Neuronal stem cell (in vitro differentiated cells): Measurements from ENCODE around the gene DSCAM.
"Not testable (repeated sequence)": the region's sequence is repeated elsewhere in the genome, so short reads cannot be mapped to it uniquely, and the experiment has no call there.

Experiments
- DNase-seq: peaks from one replicate; pipeline ENCODE4 v3.0.0-alpha.2; 2013; ENCODE audit warnings: low spot score
- H2AFZ ChIP-seq: one replicate; pipeline ENCODE4 v1.6.1; 2013; ENCODE audit warnings: mild to moderate bottlenecking, low read length, inconsistent platforms
- H2AK5ac ChIP-seq: 2 replicates; pipeline ENCODE4 v1.6.1; 2013; ENCODE audit warnings: low read depth, mild to moderate bottlenecking, inconsistent platforms, low read length, moderate library complexity, mixed read lengths
- H2BK120ac ChIP-seq: 2 replicates; pipeline ENCODE4 v1.6.1; 2013; ENCODE audit warnings: low read depth, mild to moderate bottlenecking, inconsistent platforms, low read length, moderate library complexity, mixed read lengths
- H2BK12ac ChIP-seq: one replicate; pipeline ENCODE4 v1.6.1; 2013; ENCODE audit warnings: low read length, inconsistent platforms
- H2BK15ac ChIP-seq: 2 replicates; pipeline ENCODE4 v1.6.1; 2013; ENCODE audit warnings: mild to moderate bottlenecking, low read length, inconsistent platforms, mixed read lengths
- H2BK5ac ChIP-seq: one replicate; pipeline ENCODE4 v1.6.1; 2013; ENCODE audit warnings: inconsistent platforms, mild to moderate bottlenecking, low read length, moderate library complexity
- H3K14ac ChIP-seq: one replicate; pipeline ENCODE4 v1.6.1; 2013; ENCODE audit warnings: low read length, inconsistent platforms
- H3K18ac ChIP-seq: 2 replicates; pipeline ENCODE4 v1.6.1; 2013; ENCODE audit warnings: low read length, inconsistent platforms
- H3K23ac ChIP-seq: 2 replicates; pipeline ENCODE4 v1.6.1; 2013; ENCODE audit warnings: low read depth, mild to moderate bottlenecking, mixed read lengths, low read length, inconsistent platforms; ENCODE audit not compliant: poor library complexity
- H3K27ac ChIP-seq: replicated peaks from 3 replicates; pipeline ENCODE4 v1.5.1; 2013; ENCODE audit warnings: low read length, inconsistent platforms
- H3K27me3 ChIP-seq, 3 experiments: 2 replicates each; pipeline ENCODE4 v1.6.1; 2013; ENCODE audit warnings: low read length in 3 of 3, mild to moderate bottlenecking in 2 of 3, inconsistent platforms in 1 of 3, low read depth in 1 of 3, mixed read lengths in 1 of 3, moderate library complexity in 1 of 3; ENCODE audit not compliant: control insufficient read depth in 3 of 3, insufficient read depth in 3 of 3
- H3K36me3 ChIP-seq, 2 donors: replicated peaks in 1 of 2; 2 replicates each; pipeline ENCODE4 v1.6.1; 2013; ENCODE audit warnings: low read length in 2 of 2; ENCODE audit not compliant: control insufficient read depth in 2 of 2, insufficient read depth in 2 of 2
- H3K4ac ChIP-seq: 2 replicates; pipeline ENCODE4 v1.6.1; 2013; ENCODE audit warnings: inconsistent platforms, mild to moderate bottlenecking, low read length, moderate library complexity
- H3K4me1 ChIP-seq, 2 donors: 1 replicate in 1 of 2; 2 replicates in 1 of 2; pipeline ENCODE4 v1.6.1; 2013; ENCODE audit warnings: low read length in 2 of 2, low read depth in 1 of 2; ENCODE audit not compliant: control insufficient read depth in 2 of 2, insufficient read depth in 1 of 2
- H3K4me2 ChIP-seq: one replicate; pipeline ENCODE4 v1.6.1; 2013; ENCODE audit warnings: mild to moderate bottlenecking, low read length, inconsistent platforms; ENCODE audit not compliant: insufficient read depth, poor library complexity, severe bottlenecking
- H3K4me3 ChIP-seq, 2 donors: 2 replicates each; pipeline ENCODE4 v1.5.1; 2013; ENCODE audit warnings: low read length in 2 of 2, mild to moderate bottlenecking in 2 of 2, inconsistent platforms in 1 of 2, moderate library complexity in 1 of 2
- H3K79me1 ChIP-seq: one replicate; pipeline ENCODE4 v1.6.1; 2013; ENCODE audit warnings: low read depth, mild to moderate bottlenecking, inconsistent platforms, low read length, moderate library complexity
- H3K9ac ChIP-seq: one replicate; pipeline ENCODE4 v1.6.1; 2013; ENCODE audit warnings: mild to moderate bottlenecking, low read depth, low read length, inconsistent platforms; ENCODE audit not compliant: poor library complexity
- H3K9me3 ChIP-seq, 2 donors: replicated peaks in 1 of 2; 2 replicates each; pipeline versions ENCODE3 to v1.6.1; 2013; ENCODE audit warnings: low read length in 2 of 2, mild to moderate bottlenecking in 2 of 2, inconsistent platforms in 1 of 2, low read depth in 1 of 2, mixed read lengths in 1 of 2, moderate library complexity in 1 of 2; ENCODE audit not compliant: control insufficient read depth in 2 of 2, insufficient read depth in 1 of 2
- H4K8ac ChIP-seq: one replicate; pipeline ENCODE4 v1.6.1; 2013; ENCODE audit warnings: low read depth, mild to moderate bottlenecking, inconsistent platforms, low read length, moderate library complexity
- H4K91ac ChIP-seq: one replicate; pipeline ENCODE4 v1.6.1; 2013; ENCODE audit warnings: low read length, low read depth, mild to moderate bottlenecking, inconsistent platforms; ENCODE audit not compliant: poor library complexity
- WGBS, 2 donors: extraction: QIAGEN DNeasy Blood & Tissue Kit; methylation state at CpG; one replicate each; pipeline ENCODE4 v1.1.7; 2013; ENCODE audit warnings: missing lambda C conversion rate in 2 of 2, mixed read lengths in 1 of 2; ENCODE audit not compliant: insufficient read length in 2 of 2, insufficient replicate concordance in 1 of 2; ENCODE audit errors: extremely low coverage in 2 of 2; 5-methylcytosine and 5-hydroxymethylcytosine counted together

Gene DSCAM

DNA sequence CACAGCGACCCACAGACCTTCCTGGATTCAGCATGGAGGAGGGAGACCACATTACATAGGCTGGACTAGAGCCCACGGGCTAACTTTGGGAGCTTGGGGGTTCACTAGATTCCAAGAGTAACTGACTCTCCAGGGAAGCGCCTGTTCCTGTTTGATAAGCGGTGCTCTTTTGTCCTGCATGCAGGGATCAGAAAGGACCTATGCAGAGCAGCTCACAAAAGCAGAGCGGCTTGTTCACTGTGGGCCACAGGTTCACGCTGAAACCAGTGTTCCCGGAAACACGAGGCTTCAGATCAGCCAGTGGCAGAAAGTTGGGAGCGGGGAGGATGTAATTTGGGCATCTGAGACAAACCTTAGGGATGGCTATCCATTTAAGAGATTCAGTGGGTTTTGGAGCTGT lies 575.8 kb downstream of the DSCAM start:
- no CpG with 5 or more reads among the region's 9 CpGs for WGBS, 2 donors
- H3K27me3 ChIP-seq, result no peaks in the 10 kb centered on the region
- H3K4me3 ChIP-seq, result no peak overlapping the region
- H2BK12ac ChIP-seq, result no peak overlapping the region
- H3K36me3 ChIP-seq, result no peaks in the 10 kb centered on the region
- no peak overlapping the region for H3K23ac ChIP-seq
- H3K4me1 ChIP-seq, result peaks cover 3 to 9% of the 10 kb centered on the region in 2 donors
- no peak overlapping the region for H3K4ac ChIP-seq
- no peak overlapping the region for H4K91ac ChIP-seq
- H3K79me1 ChIP-seq, result no peaks in the 10 kb centered on the region
- H3K9ac ChIP-seq, result no peak overlapping the region
- H3K18ac ChIP-seq, result no peak overlapping the region
- H4K8ac ChIP-seq, result no peak overlapping the region
- DNase-seq, result no peak
- no peak overlapping the region for H3K27ac ChIP-seq
- H2BK5ac ChIP-seq, result no peak overlapping the region
- H3K4me2 ChIP-seq, result no peak overlapping the region
- no peak overlapping the region for H3K14ac ChIP-seq
- peak overlapping the region; percentile 69 for H2AFZ ChIP-seq
- no peak overlapping the region for H2BK120ac ChIP-seq
- H3K9me3 ChIP-seq, result no peaks in the 10 kb centered on the region
- no peak overlapping the region for H2AK5ac ChIP-seq
- H2BK15ac ChIP-seq, result no peak overlapping the region

DNA sequence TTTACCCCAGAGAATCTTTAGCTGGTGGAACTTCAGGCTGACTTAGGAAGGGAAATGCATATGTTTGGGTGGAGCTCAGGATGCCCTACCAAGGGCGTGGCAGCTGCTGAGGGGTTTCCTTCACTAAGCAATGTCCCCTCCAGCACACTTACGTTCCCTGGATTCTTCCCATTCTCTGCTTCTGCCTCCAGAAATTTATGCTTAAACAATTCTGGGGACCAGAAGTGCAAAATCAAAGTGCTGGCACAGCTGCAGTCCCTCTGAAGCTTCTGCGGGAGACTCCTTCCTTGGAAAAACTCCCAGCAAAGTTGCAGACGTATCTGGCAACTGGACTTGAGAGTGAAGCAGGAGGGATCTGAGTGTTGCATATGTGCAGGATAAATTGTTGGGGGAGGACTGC lies 576.9 kb downstream of the DSCAM start:
- H3K9ac ChIP-seq, result no peak overlapping the region
- no peak overlapping the region for H2BK5ac ChIP-seq

DNA sequence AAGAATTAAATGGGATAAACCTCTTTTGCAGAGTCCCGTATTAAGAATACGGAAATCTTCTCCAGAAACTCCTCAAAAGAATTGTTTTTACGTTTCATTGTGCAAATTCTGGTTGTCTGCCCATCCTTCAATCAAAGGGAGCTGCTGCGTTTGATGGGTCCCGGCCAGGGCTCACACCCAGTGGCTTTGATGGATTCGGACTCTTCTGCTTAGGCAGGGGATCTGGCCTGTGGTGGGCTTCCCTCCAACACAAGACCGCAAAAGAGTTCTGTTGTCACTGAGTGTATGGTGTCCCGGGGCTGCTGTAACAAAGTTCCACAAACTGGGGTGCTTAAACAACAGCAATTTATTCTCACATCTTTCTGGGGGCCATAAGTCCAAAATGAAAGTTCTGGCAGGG lies 577.7 kb downstream of the DSCAM start:
- no peak overlapping the region for H2BK12ac ChIP-seq
- H2BK120ac ChIP-seq, result no peak overlapping the region
- H2AFZ ChIP-seq, result no peak overlapping the region
- no peak for DNase-seq
- H3K14ac ChIP-seq, result no peak overlapping the region
- H3K4ac ChIP-seq, result no peak overlapping the region
- H4K8ac ChIP-seq, result no peak overlapping the region
- H3K4me3 ChIP-seq, result no peak overlapping the region
- H3K27me3 ChIP-seq, result no peaks in the 10 kb centered on the region
- no peak overlapping the region for H2BK5ac ChIP-seq
- H3K4me1 ChIP-seq, result peaks cover 3 to 9% of the 10 kb centered on the region in 2 donors
- H3K9me3 ChIP-seq, result no peaks in the 10 kb centered on the region
- H3K79me1 ChIP-seq, result no peaks in the 10 kb centered on the region
- no peak overlapping the region for H3K9ac ChIP-seq
- no peaks in the 10 kb centered on the region for H3K36me3 ChIP-seq
- no peak overlapping the region for H4K91ac ChIP-seq
- H3K23ac ChIP-seq, result no peak overlapping the region
- peak overlapping the region; percentile 33 for H3K18ac ChIP-seq
- no peak overlapping the region for H2AK5ac ChIP-seq
- WGBS, 2 donors, result no CpG with 5 or more reads among the region's 8 CpGs
- H3K27ac ChIP-seq, result no peak overlapping the region
- no peak overlapping the region for H2BK15ac ChIP-seq
- H3K4me2 ChIP-seq, result no peak overlapping the region

More for the DNA sequence above, 576.9 kb downstream of the DSCAM start:
- Histone ChIP-seq H3K36me3 (no peaks in the 10 kb centered on the region), H3K4ac (no peak overlapping the region), H3K18ac (no peak overlapping the region), H2AK5ac (no peak overlapping the region), H3K14ac (no peak overlapping the region), H3K23ac (no peak overlapping the region), H3K79me1 (no peaks in the 10 kb centered on the region), H4K91ac (no peak overlapping the region), H3K4me3 (no peak overlapping the region), H2BK120ac (no peak overlapping the region), H3K4me2 (no peak overlapping the region), H4K8ac (no peak overlapping the region), H3K9me3 (no peaks in the 10 kb centered on the region), H2AFZ (no peak overlapping the region), H2BK12ac (no peak overlapping the region), H3K4me1 (peaks cover 3 to 9% of the 10 kb centered on the region in 2 donors), H3K27ac (no peak overlapping the region), H3K27me3 (no peaks in the 10 kb centered on the region), H2BK15ac (no peak overlapping the region)
- WGBS, 2 donors, result no CpG with 5 or more reads among the region's 4 CpGs
- no peak for DNase-seq

DNA sequence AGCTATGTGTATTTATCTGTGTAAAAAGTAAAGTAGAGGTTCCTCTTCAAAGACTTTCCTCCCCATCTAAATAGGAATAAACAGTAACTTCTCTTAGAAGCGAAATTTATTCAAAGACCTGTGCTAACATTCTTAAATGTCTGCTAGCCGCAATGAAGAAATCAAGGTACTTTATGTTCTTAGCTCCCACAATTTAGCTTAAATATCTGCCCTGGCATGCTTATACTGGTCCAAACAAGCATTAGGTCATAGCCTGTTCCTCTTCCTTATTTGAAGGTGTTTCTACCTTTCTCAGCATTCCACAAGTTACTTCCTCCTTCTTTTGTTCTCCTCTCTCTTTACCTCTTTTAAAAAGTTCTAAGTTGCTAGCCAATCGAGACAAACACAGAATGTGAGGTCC lies 588.5 kb downstream of the DSCAM start:
- not testable (repeated sequence) for H2BK12ac ChIP-seq, H3K36me3 ChIP-seq, H3K4me3 ChIP-seq, H2AK5ac ChIP-seq, H3K4ac ChIP-seq, H4K8ac ChIP-seq, H4K91ac ChIP-seq, H3K79me1 ChIP-seq, H2BK15ac ChIP-seq, H3K27me3 ChIP-seq, DNase-seq, H3K4me1 ChIP-seq, H2BK120ac ChIP-seq, H3K27ac ChIP-seq, H3K4me2 ChIP-seq, H3K23ac ChIP-seq, H3K14ac ChIP-seq, H3K9me3 ChIP-seq, H3K9ac ChIP-seq, H3K18ac ChIP-seq, H2AFZ ChIP-seq, H2BK5ac ChIP-seq
- WGBS, 2 donors, result no CpG with 5 or more reads among the region's 3 CpGs
